Measurements from ENCODE around the gene HES3.

- TF ChIP-seq, protein P1, sequence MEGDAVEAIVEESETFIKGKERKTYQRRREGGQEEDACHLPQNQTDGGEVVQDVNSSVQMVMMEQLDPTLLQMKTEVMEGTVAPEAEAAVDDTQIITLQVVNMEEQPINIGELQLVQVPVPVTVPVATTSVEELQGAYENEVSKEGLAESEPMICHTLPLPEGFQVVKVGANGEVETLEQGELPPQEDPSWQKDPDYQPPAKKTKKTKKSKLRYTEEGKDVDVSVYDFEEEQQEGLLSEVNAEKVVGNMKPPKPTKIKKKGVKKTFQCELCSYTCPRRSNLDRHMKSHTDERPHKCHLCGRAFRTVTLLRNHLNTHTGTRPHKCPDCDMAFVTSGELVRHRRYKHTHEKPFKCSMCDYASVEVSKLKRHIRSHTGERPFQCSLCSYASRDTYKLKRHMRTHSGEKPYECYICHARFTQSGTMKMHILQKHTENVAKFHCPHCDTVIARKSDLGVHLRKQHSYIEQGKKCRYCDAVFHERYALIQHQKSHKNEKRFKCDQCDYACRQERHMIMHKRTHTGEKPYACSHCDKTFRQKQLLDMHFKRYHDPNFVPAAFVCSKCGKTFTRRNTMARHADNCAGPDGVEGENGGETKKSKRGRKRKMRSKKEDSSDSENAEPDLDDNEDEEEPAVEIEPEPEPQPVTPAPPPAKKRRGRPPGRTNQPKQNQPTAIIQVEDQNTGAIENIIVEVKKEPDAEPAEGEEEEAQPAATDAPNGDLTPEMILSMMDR (IDR thresholded peaks at IDR 0.05): no peak
- TF ChIP-seq POLR2A (IDR thresholded peaks at IDR 0.05): no peak
Measured at GRCh38 chr1:6285336-6285735, 41.4 kb downstream of the HES3 start.
